Measurements from ENCODE around the gene RANBP17.
"Not testable (repeated sequence)": the region's sequence is repeated elsewhere in the genome, so short reads cannot be mapped to it uniquely, and the experiment has no call there.

RANBP17 gene

DNA sequence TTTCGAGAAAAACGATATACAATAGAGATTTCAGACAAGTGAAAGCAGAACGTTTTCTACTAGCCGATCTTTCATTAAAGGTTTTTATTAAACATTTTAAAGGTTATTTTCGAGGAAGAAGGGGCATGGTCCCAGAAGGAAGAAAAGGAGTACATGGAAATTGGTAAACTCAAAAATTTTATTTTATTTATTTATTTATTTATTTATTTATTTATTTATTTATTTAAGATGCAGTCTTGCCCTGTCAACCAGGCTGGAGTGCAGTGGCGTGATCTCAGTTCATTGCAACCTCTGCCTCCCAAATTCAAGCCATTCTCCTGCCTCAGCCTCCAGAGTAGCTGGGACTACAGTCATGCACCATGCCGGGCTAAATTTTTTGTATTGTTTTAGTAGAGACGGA, 77.4 kb downstream of the RANBP17 start:
- DNase-seq (ENCODE audit: low read depth): no peak
- no peak overlapping the region for H3K4me3 ChIP-seq (ENCODE audit: low read length)
- TF ChIP-seq, protein P1, sequence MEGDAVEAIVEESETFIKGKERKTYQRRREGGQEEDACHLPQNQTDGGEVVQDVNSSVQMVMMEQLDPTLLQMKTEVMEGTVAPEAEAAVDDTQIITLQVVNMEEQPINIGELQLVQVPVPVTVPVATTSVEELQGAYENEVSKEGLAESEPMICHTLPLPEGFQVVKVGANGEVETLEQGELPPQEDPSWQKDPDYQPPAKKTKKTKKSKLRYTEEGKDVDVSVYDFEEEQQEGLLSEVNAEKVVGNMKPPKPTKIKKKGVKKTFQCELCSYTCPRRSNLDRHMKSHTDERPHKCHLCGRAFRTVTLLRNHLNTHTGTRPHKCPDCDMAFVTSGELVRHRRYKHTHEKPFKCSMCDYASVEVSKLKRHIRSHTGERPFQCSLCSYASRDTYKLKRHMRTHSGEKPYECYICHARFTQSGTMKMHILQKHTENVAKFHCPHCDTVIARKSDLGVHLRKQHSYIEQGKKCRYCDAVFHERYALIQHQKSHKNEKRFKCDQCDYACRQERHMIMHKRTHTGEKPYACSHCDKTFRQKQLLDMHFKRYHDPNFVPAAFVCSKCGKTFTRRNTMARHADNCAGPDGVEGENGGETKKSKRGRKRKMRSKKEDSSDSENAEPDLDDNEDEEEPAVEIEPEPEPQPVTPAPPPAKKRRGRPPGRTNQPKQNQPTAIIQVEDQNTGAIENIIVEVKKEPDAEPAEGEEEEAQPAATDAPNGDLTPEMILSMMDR (conservative IDR thresholded peaks at IDR 0.05; ENCODE audit: low read depth, low read length): no peak

GRCh38 chr5:170941788-170942187, 80.0 kb downstream of the RANBP17 start:
- TF ChIP-seq, protein P1 (conservative IDR thresholded peaks at IDR 0.05; ENCODE audit: low read depth, low read length): no peak
- H3K4me3 ChIP-seq (ENCODE audit: low read length): no peak overlapping the region
- DNase-seq (ENCODE audit: low read depth): no peak

GRCh38 chr5:170945275-170945674, 83.5 kb downstream of the RANBP17 start:
- no peak overlapping the region for H3K4me3 ChIP-seq (ENCODE audit: low read length)
- no peak for DNase-seq (ENCODE audit: low read depth)
- TF ChIP-seq, protein P1 (conservative IDR thresholded peaks at IDR 0.05; ENCODE audit: low read depth, low read length): no peak

DNA sequence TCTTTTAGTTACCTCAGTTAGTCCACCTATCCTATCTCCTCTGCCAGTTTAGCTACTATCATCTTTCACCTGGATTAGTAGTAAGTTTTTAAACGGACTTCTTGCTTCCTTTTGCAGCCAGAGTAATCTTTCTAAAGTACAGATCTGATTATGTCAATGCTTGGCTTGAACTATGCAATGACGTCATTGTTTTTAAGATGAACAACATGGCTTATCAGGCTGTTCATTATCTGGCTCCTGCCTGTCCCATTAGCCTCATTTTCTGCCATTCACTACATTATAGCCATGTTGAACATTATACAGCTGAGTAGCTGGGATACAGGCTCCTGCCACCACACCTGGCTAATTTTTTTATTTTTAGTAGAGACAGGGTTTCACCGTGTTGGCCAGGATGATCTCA, 98.7 kb downstream of the RANBP17 start:
- TF ChIP-seq, protein P1 (conservative IDR thresholded peaks at IDR 0.05; ENCODE audit: low read depth, low read length): no peak
- no peak for DNase-seq (ENCODE audit: low read depth)
- H3K4me3 ChIP-seq (ENCODE audit: low read length): no peak overlapping the region

DNA sequence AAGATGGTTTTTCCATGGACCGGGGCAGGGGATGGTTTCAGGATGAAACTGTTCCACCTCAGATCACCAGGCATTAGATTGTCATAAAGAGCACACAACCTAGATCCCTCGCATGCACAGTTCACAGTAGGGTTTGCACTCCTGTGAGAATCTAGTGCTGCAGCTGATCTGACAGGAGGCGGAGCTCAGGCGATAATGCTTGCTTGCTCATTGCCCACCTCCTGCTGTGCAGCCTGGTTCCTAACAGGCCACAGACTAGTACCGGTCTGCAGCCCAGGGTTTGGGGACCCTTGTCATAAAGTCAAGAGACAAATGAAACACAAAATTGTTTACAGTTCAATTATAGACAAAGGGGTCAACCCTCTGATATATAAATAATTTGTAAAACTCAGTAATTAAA, 101.7 kb downstream of the RANBP17 start:
- TF ChIP-seq, protein P1 (conservative IDR thresholded peaks at IDR 0.05; ENCODE audit: low read depth, low read length): no peak
- no peak for DNase-seq (ENCODE audit: low read depth)
- H3K4me3 ChIP-seq (ENCODE audit: low read length): no peak overlapping the region

DNA sequence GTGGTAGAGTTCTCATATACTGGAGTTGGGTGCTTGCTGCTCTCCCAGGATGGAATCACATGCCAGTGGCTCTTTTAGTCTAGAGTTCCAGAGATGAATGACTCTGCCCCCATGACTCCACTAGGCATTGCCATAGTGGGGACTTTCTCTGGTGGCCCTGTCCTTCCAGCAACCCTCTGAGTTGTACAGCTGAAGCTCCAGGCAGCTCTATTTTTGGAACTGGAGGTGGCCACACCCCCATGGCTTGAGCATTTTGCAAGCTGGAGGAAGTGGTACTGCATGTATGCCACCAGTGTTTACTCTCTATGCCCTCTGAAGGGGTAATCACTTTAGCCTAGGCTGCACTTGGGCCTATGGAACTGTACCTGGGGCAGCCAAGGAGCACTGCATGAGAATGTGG, 112.6 kb downstream of the RANBP17 start:
- H3K4me3 ChIP-seq (ENCODE audit: low read length): no peak overlapping the region
- TF ChIP-seq, protein P1 (conservative IDR thresholded peaks at IDR 0.05; ENCODE audit: low read depth, low read length): no peak
- no peak for DNase-seq (ENCODE audit: low read depth)

- DNase-seq (ENCODE audit: low read depth); H3K4me3 ChIP-seq (ENCODE audit: low read length): not testable (repeated sequence)
Observed at GRCh38 chr5:170980261-170980660, 118.4 kb downstream of the RANBP17 start.

GRCh38 chr5:170985486-170985885, 123.7 kb downstream of the RANBP17 start:
- H3K4me3 ChIP-seq (ENCODE audit: low read length): no peak overlapping the region
- DNase-seq (ENCODE audit: low read depth): no peak
- TF ChIP-seq, protein P1 (conservative IDR thresholded peaks at IDR 0.05; ENCODE audit: low read depth, low read length): no peak
